Activated CD8-positive, alpha-beta memory T cell treated with anti-CD3 and anti-CD28 coated beads for 48 hours (primary cell): Measurements from ENCODE around the gene TTLL1.

Experiments
- DNase-seq, 3 experiments: peaks; one replicate each; pipeline ENCODE4 v3.0.0-alpha.2; 2020; ENCODE audit warnings: low read depth in 2 of 3, low spot score in 2 of 3

The TTLL1 gene

GRCh38 chr22:42994276-42994916 is 94.8 kb downstream of the TTLL1 start:
- DNase-seq: no peak

GRCh38 chr22:42993651-42994275 is 95.4 kb downstream of the TTLL1 start:
- no peak for DNase-seq

- DNase-seq: no peak
Measured at GRCh38 chr22:42992886-42993479, 96.2 kb downstream of the TTLL1 start.

- DNase-seq: no peak
Measured at GRCh38 chr22:42992092-42992491, 97.1 kb downstream of the TTLL1 start.

GRCh38 chr22:42991010-42991651 is 98.1 kb downstream of the TTLL1 start:
- DNase-seq: no peak

- DNase-seq: no peak
Measured at GRCh38 chr22:42990131-42990838, 98.9 kb downstream of the TTLL1 start.
